Measurements from ENCODE around the gene RTEL1. TPM values are rescaled to one million over a fixed set of nuclear protein-coding genes. Genes with fewer than 3 reads are reported as not detected.

RTEL1 gene
- total and polyA plus RNA-seq, 2 experiments from 2014 or later = 14.0 to 18.2 TPM

DNA sequence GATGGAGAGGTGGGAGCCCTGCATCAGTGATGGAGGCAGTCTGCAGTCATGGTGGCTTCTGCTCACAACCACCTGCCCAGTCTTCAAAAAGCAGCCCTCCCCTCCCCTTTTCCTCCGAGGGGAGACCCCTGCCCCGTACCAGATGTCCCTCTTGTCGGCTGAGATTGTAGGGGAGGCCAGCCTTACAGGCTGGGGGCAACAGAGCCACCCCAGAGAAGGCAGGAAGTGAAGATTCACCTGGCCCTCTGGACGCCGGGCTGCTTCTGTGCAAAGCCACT lies 42.9 kb downstream of the RTEL1 start:
- TF ChIP-seq, protein P1, sequence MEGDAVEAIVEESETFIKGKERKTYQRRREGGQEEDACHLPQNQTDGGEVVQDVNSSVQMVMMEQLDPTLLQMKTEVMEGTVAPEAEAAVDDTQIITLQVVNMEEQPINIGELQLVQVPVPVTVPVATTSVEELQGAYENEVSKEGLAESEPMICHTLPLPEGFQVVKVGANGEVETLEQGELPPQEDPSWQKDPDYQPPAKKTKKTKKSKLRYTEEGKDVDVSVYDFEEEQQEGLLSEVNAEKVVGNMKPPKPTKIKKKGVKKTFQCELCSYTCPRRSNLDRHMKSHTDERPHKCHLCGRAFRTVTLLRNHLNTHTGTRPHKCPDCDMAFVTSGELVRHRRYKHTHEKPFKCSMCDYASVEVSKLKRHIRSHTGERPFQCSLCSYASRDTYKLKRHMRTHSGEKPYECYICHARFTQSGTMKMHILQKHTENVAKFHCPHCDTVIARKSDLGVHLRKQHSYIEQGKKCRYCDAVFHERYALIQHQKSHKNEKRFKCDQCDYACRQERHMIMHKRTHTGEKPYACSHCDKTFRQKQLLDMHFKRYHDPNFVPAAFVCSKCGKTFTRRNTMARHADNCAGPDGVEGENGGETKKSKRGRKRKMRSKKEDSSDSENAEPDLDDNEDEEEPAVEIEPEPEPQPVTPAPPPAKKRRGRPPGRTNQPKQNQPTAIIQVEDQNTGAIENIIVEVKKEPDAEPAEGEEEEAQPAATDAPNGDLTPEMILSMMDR (IDR thresholded peaks at IDR 0.05; ENCODE audit: poor library complexity) = no peak
- TF ChIP-seq EZH2 (IDR thresholded peaks at IDR 0.05; ENCODE audit: borderline replicate concordance) = no peak
- TF ChIP-seq EZH2phosphoT487 (IDR thresholded peaks at IDR 0.05; ENCODE audit: low read depth, severe bottlenecking, unreplicated experiment) = no peak
- no peaks in the 10 kb centered on the region for H3K9me3 ChIP-seq (ENCODE audit: low read depth)
- no peaks in the 10 kb centered on the region for H4K20me1 ChIP-seq (ENCODE audit: insufficient read depth, poor library complexity, severe bottlenecking)
- peaks cover 8% of the 10 kb centered on the region for H3K79me2 ChIP-seq
- DNase-seq (ENCODE audit: low spot score) = no peak
- no peak overlapping the region for H3K4me2 ChIP-seq
- no peaks in the 10 kb centered on the region for H3K27me3 ChIP-seq
- no peak overlapping the region for H2AFZ ChIP-seq
- H3K4me1 ChIP-seq (ENCODE audit: insufficient read depth) = peaks cover 10% of the 10 kb centered on the region
- no peak overlapping the region for H3K27ac ChIP-seq
- H3K36me3 ChIP-seq (replicated peaks; ENCODE audit: insufficient read depth, low read depth) = no peaks in the 10 kb centered on the region
- H3K4me3 ChIP-seq = no peak overlapping the region
- H3K9me2 ChIP-seq (replicated peaks; ENCODE audit: insufficient read depth) = no peaks in the 10 kb centered on the region
- WGBS (ENCODE audit: low lambda C conversion rate, missing lambda C conversion rate) = 92% methylated on average over 5 of the region's 5 CpGs

DNA sequence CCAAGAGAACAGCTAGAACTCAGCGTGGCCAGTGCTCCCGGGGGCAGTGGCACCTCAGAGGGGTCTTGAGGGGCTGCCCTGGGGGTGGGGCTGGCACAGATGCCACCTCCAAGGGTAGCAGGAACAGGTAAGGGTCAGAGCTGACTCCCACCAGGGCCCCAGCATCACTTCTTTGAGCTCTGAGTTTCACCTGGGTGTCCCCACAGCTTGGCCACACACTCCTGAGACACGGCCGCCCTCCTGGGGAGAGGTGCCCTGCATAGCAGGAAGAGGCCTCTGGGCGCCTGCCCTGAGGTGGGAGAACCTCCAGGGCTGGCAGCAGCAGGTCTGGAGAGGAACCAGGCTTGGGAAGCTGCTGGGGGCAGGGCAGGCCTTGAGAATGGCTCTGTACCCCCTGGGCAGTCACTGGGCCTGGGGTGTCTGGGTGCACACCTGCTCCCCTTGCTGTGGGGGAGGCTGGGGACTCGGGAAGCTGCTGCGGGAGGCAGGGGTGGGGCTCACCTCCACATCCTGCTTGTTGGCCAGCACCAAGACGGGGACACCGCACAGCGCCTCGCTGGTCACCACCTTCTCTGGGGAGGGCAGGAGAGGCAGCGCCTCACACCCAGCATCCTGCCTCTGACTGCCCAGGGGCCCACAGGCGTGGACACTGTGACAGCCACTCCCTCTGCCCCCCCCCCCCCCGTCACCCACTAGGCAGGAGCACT lies 43.4 kb downstream of the RTEL1 start:
- TF ChIP-seq, protein P1 (IDR thresholded peaks at IDR 0.05; ENCODE audit: poor library complexity) = no peak
- TF ChIP-seq EZH2phosphoT487 (IDR thresholded peaks at IDR 0.05; ENCODE audit: low read depth, severe bottlenecking, unreplicated experiment) (no peak), EZH2 (IDR thresholded peaks at IDR 0.05; ENCODE audit: borderline replicate concordance) (no peak)
- Histone ChIP-seq H3K4me1 (ENCODE audit: insufficient read depth) (peaks cover 13% of the 10 kb centered on the region), H2AFZ (no peak overlapping the region), H3K36me3 (replicated peaks; ENCODE audit: insufficient read depth, low read depth) (no peaks in the 10 kb centered on the region), H3K4me3 (no peak overlapping the region), H3K79me2 (peaks cover 13% of the 10 kb centered on the region), H4K20me1 (ENCODE audit: insufficient read depth, poor library complexity, severe bottlenecking) (peaks cover 1% of the 10 kb centered on the region), H3K27ac (no peak overlapping the region), H3K9me3 (ENCODE audit: low read depth) (no peaks in the 10 kb centered on the region), H3K9me2 (replicated peaks; ENCODE audit: insufficient read depth) (no peaks in the 10 kb centered on the region), H3K27me3 (no peaks in the 10 kb centered on the region), H3K4me2 (no peak overlapping the region)
- WGBS (ENCODE audit: low lambda C conversion rate, missing lambda C conversion rate) = 87% methylated on average over 5 of the region's 14 CpGs
- no peak for DNase-seq (ENCODE audit: low spot score)

DNA sequence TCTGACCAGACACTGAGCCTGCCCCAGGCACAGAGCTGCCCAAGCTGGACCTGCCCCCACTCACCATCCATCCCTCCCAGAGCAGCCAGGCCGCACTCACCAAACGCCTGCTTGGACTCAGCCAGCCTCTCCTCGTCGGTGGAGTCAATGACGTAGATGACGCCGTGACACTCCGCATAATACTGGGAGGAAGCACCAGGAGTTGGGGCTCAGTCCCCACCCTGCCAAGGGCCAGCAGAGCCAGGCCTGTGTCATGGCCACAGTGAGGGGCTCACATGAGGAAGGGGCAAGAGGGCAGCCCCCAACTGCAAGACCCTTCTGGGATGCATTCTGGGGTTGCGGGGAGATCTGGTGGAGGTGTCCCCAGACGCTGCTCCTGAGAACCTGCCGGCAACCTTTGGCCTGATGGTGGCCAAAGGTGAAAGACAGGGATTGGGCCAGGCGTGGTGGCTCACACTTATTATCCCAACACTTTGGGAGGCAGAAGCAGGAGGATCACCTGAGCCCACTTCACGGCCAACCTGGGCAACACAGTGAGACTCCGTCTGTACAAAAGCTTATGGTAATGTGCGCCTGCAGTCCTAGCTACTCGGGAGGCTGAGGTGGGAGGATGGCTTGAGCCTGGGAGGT lies 44.0 kb downstream of the RTEL1 start:
- Histone ChIP-seq H3K79me2 (peaks cover 19% of the 10 kb centered on the region), H2AFZ (no peak overlapping the region), H3K4me2 (no peak overlapping the region), H3K36me3 (replicated peaks; ENCODE audit: insufficient read depth, low read depth) (no peaks in the 10 kb centered on the region), H3K4me1 (ENCODE audit: insufficient read depth) (peaks cover 9% of the 10 kb centered on the region), H3K27ac (no peak overlapping the region), H4K20me1 (ENCODE audit: insufficient read depth, poor library complexity, severe bottlenecking) (peaks cover 3% of the 10 kb centered on the region), H3K9me3 (ENCODE audit: low read depth) (no peaks in the 10 kb centered on the region), H3K27me3 (no peaks in the 10 kb centered on the region), H3K4me3 (no peak overlapping the region), H3K9me2 (replicated peaks; ENCODE audit: insufficient read depth) (no peaks in the 10 kb centered on the region)
- 92% methylated on average over 16 of the region's 16 CpGs for WGBS (ENCODE audit: low lambda C conversion rate, missing lambda C conversion rate)
- TF ChIP-seq EZH2phosphoT487 (IDR thresholded peaks at IDR 0.05; ENCODE audit: low read depth, severe bottlenecking, unreplicated experiment) (no peak), EZH2 (IDR thresholded peaks at IDR 0.05; ENCODE audit: borderline replicate concordance) (no peak)
- TF ChIP-seq, protein P1 (IDR thresholded peaks at IDR 0.05; ENCODE audit: poor library complexity) = no peak
- no peak for DNase-seq (ENCODE audit: low spot score)
